Activated T-cell treated with anti-CD3 and anti-CD28 coated beads, Interleukin-2, amount 50 U/mL, for 48 hours (primary cell): ENCODE data around the gene SLC17A1.
A peak's percentile ranks its signal among the peaks of the same experiment; 100 is the strongest.

Experiments used
- DNase-seq, 2 experiments: peaks; one replicate each; pipeline ENCODE4 v3.0.0-alpha.2; 2020

The SLC17A1 gene

GRCh38 chr6:25830458-25830857 lies 1.4 kb downstream of the SLC17A1 start:
- DNase-seq, result no peak

GRCh38 chr6:25829375-25829774 lies 2.5 kb downstream of the SLC17A1 start:
- DNase-seq, result no peak

DNA sequence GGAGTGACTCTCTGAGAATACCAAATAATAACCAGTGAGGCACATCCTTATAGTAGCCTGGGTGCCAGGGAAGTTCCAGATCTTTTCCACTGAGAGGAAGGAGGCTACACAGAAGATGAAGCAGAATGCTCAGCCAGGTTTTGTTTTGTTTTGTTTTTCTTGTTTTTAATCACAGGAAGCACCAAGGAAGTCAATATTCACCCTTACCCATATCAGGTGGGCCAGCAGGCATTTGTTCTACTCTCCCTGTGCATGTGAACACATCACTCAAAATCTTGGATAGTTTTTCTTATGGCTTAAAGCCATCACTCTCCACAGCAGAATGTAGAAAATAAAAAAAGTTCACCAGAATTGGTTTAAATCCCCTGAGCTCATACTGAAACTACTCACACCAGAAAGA lies 10.5 kb downstream of the SLC17A1 start:
- no peak for DNase-seq

DNA sequence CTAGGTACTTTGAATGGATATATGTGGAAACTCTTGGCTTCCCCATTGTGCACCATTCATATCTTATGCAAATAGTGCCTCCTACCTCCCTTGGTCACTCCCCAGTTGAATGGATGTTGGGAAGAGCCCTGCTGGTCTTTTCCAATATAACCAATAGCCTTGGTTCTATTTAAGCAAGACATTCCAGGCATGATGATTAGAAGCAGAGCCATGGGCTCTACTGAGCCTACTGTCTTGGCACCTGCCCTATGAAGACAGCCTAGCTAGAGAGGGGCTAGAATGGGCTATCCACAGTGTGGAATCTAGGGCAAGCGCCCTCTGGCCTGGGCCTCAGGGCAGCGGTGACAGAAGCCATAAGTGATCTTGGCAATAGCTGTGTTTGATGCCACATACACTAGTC lies 15.6 kb downstream of the SLC17A1 start:
- no peak for DNase-seq

- no peak for DNase-seq
Observed at GRCh38 chr6:25815194-25815593, 16.7 kb downstream of the SLC17A1 start.

DNA sequence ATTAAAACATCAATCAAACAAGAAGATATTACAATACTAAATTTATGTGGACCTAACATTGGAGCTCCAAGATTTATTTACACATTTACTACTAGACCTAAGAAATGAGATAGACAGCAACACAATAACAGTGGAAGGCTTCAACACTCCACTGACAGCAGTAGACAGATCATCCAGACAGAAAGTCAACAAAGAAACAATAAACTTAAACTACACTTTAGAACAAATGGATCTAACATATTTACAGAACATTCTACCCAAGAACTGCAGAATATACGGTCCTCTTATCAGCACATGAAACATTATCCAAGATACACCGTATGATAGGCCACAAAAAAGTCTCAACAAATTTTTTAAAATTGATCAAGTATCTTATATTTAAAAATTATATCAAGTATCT lies 27.0 kb downstream of the SLC17A1 start:
- DNase-seq, result no peak

GRCh38 chr6:25801436-25801835 lies 30.4 kb downstream of the SLC17A1 start:
- no peak for DNase-seq

DNA sequence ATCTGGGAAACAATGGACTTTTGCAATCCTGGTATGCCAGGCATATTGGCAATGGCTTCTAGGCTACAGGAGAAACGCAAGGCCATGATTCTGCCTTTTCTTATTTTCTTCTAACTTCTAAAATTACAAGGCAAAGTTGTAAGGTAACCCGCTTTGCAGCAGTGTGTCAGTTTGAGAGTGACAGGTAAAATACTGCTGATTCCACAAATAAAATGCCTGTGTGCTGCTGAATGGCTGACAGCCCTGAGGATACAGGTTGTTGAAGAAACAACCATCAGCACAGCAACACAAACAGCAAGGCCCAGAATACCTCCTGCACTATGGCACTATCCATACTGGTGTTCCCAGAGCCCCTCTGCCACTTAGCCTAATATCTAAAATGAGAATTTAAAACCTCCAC lies 37.1 kb downstream of the SLC17A1 start:
- no peak for DNase-seq

- no peak for DNase-seq
Observed at GRCh38 chr6:25793970-25794369, 37.9 kb downstream of the SLC17A1 start.

DNA sequence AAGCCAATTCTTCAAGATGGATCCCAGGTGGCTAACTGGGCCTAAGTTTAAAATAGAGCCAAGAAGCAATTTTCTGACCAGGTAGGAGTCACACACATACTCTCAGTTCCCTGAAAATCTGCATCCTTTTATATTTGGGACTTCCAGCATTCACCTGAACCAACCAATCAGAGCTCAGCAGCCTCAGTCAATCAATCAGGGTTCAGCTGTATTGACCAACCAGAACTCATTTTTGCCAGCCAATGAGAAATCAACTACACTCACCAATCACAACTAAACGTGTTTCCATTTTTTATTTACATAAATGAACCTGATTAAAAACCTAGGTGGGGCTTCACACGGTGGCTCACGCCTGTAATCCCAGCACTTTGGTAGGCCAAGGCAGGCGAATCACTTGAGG lies 39.8 kb downstream of the SLC17A1 start:
- no peak for DNase-seq

DNA sequence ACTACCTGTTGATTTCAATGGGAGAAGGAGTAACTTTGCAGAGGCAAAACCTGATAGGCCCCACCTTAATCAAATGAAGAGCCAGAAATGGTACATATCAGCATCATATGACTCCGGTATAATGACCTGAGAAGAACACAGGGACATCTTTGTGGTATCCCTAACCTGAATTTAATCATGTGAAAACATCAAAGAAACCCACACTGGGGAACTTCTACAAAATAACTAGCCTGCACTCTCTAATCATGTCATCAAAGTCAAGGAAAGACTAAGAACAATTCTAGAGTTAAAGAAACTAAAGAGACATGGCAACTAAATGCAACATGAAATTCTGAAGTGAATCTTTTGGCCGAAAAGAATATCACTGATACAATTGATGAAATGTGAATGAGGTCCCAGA lies 42.4 kb downstream of the SLC17A1 start:
- DNase-seq, result no peak

- peak; percentile 51 to 57 for DNase-seq
Observed at GRCh38 chr6:25788305-25788922, 43.4 kb downstream of the SLC17A1 start.

DNA sequence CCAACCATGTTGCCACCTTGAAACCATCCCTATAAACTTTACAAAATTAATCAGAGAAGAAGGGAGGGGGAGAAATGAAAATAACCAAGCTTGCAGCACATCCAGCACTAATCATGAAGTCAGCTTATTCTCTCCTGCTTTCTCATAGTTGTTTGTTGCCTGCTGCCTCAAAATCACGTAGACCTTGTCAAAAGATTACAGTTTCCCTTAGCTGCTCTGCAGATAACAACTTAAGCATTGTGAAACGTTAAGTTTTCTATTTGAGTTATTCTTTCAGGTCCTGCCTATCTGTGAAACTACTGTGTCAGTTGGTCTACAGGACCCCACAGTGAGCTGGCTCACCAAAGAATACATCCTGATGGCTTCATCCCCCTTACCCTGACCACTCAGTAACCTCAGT lies 44.4 kb downstream of the SLC17A1 start:
- DNase-seq, result no peak

DNA sequence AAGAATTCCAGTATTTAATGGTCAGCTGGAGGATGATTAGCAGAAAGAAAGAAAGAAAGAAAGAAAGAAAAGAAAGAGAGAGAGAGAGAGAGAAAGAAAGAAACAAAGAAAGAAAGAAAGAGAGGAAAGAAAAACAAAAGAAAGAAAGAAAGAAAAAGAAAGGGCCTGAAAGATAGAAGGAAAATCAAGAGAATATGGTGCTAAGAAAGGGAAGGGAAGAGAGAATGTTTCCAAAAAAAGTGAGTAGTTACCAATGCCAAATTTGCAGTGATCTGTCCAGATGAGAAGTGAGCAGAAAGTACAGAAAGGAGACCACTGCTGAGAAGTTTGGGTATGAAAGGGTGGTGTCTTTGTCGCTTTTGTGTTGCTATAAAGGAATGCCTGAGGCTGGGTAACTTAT lies 50.7 kb downstream of the SLC17A1 start:
- DNase-seq, result no peak

DNA sequence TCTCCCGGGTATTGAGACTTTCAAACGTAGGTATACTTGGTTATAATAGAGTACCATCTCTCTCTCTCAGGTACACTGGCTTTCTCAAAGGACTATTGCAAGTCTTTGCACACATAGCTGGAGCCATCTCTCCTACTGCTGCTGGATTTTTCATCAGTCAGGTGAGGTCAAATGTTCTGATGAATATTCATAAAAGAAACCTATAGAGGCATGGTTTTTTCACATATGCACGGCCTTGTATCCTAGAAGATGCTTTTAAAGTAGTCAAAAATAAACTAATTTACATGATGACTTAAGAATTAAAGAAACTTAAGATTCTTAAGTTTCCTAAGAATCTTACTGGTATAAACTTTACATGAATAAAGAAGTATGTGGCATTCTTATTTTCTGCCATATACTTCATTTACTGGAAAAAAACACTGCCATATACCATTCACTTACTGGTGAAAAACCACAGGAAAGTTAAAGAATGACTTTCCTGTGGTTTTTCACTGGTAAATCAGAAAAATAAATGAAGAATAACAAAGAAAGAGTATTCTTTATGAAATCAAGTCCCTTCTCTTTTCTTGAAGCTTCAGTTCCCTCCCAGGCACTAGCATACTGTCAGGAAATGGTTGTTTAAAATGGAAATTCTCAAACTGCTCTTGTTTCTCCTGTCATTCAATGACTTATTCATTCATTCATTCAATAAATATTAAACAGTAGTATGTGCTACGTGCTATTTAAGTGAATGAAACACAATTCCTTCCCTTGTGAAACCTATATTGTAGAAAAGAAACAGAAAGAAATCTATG lies 53.8 kb downstream of the SLC17A1 start:
- DNase-seq, result no peak

DNA sequence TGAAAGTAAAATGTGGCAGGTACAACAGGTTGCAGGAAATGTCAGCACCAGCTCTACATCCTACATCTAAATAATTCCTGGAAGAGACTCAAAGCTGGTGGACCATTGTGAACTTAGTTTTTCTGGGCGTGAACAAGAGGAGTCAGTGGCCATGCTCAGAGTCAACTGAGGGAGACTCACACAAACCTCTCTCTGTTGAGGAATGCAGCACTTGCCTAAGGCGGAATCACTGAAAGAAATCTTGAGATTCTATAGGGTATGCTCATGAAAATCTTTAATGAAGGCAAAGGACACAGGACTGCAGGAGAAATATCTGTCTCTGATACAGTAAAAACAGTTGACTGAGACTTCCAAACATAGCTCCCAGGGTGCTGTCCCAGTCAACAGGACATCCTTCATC lies 54.8 kb downstream of the SLC17A1 start:
- DNase-seq, result no peak

DNA sequence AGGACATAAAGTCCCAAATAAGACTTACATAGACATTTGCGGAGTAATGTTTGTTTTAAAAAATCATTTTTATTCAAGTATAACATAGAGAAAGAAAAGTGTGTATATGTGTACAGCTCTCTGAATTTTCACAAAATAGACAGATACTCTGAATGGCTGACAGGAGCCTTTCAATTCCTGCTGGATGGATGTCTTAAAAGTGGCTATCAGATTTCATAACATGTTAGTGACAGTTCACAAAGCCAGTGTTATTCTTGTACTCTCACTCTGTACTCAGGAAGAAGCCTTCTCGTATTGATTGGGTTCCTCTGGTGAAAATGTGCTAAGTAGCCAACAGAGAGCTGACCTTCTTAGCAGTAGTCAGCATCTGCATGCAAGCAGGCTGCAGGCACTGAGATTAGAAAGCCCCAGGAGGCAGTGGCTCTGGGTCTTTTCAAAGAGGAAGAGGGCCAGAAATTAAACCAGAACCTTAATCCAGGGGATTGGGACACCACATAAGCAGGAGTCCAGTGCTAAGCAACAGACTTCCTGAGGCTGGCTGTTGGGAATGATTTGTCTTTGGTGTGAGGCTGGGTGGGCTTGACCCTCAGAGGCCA lies 57.6 kb downstream of the SLC17A1 start:
- no peak for DNase-seq

GRCh38 chr6:25769983-25770382 lies 61.9 kb downstream of the SLC17A1 start:
- DNase-seq, result no peak

GRCh38 chr6:25768566-25768965 lies 63.3 kb downstream of the SLC17A1 start:
- no peak for DNase-seq

GRCh38 chr6:25764611-25765010 lies 67.2 kb downstream of the SLC17A1 start:
- no peak for DNase-seq

DNA sequence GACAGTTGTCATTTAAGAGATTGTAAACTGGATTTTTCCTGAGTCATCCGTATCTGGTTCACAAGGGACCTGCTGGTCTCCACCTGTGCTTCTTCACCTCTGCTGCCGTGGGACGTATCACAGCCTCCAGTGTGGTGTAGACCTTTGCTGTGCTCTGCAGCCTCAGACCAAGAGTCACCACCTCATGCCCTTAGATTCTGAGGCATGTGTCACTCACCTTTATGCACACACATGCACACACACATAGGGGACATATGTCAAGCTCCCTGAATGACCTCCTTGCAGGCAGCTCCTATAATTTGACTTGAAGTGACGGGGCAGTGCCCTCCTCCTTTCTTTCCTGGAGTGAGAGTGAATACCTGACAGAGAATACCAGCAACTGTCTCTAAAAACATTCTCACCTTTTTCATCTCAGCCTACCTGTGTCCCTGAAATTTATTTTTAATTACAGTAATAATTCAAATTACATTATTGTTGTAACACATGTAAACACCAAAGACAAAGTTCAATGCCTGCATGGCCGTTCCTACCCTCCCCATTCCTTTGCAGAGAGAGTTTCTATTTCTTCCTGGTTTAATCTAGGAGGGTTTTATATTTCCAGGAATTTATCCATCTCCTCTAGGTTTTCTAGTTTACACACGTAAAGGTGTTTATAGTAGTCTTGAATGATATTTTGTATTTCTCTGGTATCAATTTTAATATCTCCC lies 73.8 kb downstream of the SLC17A1 start:
- DNase-seq, result no peak

- no peak for DNase-seq
Observed at GRCh38 chr6:25756382-25757363, 75.2 kb downstream of the SLC17A1 start.
